ENCODE measurements around the gene ARHGAP27. TPM values are rescaled to one million over a fixed set of nuclear protein-coding genes. Genes with fewer than 3 reads are reported as not detected.

The ARHGAP27 gene
- total RNA-seq, 5 donors from 2014 or later (not counting 1 experiment from before 2014, with no cell fraction given) = 56.4 to 120 (median 113) TPM

- Mint-ChIP-seq H3K27ac (peak overlapping the region in 1 of 2 donors; percentile 11), H3K36me3 (no peaks in the 10 kb centered on the region), H3K27me3 (no peaks in the 10 kb centered on the region), H3K4me1 (peaks cover 23 to 28% (median 25%) of the 10 kb centered on the region in 3 donors), H3K9me3 (no peaks in the 10 kb centered on the region), H3K4me3 (peak overlapping the region; percentile 71 to 82 (median 80))
- POLR2A ChIA-PET = interaction anchor here in 1 of 2 donors (0.6 kb wide), 1 partner anchor 13 kb away, joined by 10 read pairs; no protein-coding TSS in a partner anchor
- peaks cover 0 to 3% of the 10 kb centered on the region in 2 donors for H3K36me3 ChIP-seq (ENCODE audit: control insufficient read depth in 2 of 2, extremely low read depth in 1 of 2, insufficient read depth in 1 of 2, low read length in 1 of 2)
- ATAC-seq (replicated peaks in 1 of 4) = peak in 3 of 4 experiments; percentile 5 to 14 (median 10)
- no peak overlapping the region for H3K27ac ChIP-seq (ENCODE audit: low read length)
- peak in 6 of 35 experiments; percentile 19 to 50 (median 32) for DNase-seq
- peak overlapping the region; percentile 63 to 79 for H3K4me3 ChIP-seq (ENCODE audit: control insufficient read depth in 1 of 2, extremely low read depth in 1 of 2, low read length in 1 of 2)
- H3K4me1 ChIP-seq (ENCODE audit: control insufficient read depth in 1 of 2, extremely low read depth in 1 of 2, insufficient read depth in 2 of 2, low read length in 2 of 2) = peaks cover 2 to 45% of the 10 kb centered on the region in 2 experiments
- 21% methylated on average over 33 of the region's 47 CpGs for WGBS (ENCODE audit: insufficient coverage)
- no peaks in the 10 kb centered on the region for H3K9me3 ChIP-seq
- H3K27me3 ChIP-seq (replicated peaks in 1 of 2; ENCODE audit: control insufficient read depth in 2 of 2, extremely low read depth in 1 of 2, insufficient read depth in 2 of 2, low read length in 1 of 2) = peaks cover 0 to 7% of the 10 kb centered on the region in 2 experiments
- CTCF ChIA-PET = no interaction called here
Observed at GRCh38 chr17:45430738-45431530, 1.7 kb downstream of the ARHGAP27 start.

DNA sequence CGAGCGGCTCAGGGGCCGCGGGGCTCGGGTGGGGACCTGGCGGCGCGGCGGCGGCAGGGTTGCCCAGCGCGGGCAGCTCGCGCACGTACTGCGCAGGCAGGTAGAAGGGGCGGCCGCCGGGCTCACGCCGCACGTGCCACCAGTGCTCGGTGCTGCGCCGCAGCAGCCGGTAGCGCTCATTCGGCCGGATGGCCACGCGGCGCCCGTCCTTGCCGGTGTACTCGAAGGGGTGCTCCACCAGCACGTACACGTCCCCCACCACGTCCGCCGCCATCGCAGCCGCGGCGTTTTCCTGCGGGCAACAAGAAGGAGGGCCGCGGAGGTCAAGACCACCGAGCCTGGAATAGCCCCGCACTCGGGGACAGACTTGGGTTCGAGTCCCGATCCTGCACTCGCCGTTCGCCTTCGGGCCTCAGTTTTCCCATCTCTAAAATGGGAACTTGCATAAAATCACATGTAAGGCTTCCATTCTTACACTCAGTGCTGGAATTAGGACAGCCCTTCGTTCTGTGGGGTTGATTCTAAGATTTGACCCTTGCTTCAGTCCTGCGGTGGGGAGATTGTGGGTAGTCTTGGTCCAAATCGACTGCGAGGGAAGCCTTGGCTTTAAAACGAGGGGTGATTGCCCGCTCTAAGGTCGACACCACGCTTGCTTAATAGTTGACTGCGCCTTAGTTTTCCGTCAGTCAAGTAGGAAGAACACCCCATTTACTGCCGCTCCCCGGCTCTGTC lies 2.5 kb downstream of the ARHGAP27 start:
- Mint-ChIP-seq H3K9me3 (no peaks in the 10 kb centered on the region), H3K27me3 (no peaks in the 10 kb centered on the region), H3K36me3 (no peaks in the 10 kb centered on the region), H3K4me1 (peaks cover 23 to 28% (median 25%) of the 10 kb centered on the region in 3 donors), H3K27ac (peak overlapping the region in 1 of 2 donors; percentile 11), H3K4me3 (peak overlapping the region; percentile 71 to 82 (median 80))
- DNase-seq (no peak), ATAC-seq (replicated peaks in 1 of 4) (no peak)
- Histone ChIP-seq H3K9me3 (no peaks in the 10 kb centered on the region), H3K4me1 (ENCODE audit: control insufficient read depth in 1 of 2, extremely low read depth in 1 of 2, insufficient read depth in 2 of 2, low read length in 2 of 2) (peaks cover 2 to 45% of the 10 kb centered on the region in 2 experiments), H3K27ac (ENCODE audit: low read length) (no peak overlapping the region), H3K36me3 (ENCODE audit: control insufficient read depth in 2 of 2, extremely low read depth in 1 of 2, insufficient read depth in 1 of 2, low read length in 1 of 2) (no peaks in the 10 kb centered on the region), H3K4me3 (ENCODE audit: control insufficient read depth in 1 of 2, extremely low read depth in 1 of 2, low read length in 1 of 2) (peak overlapping the region in 1 of 2 donors; percentile 63), H3K27me3 (replicated peaks in 1 of 2; ENCODE audit: control insufficient read depth in 2 of 2, extremely low read depth in 1 of 2, insufficient read depth in 2 of 2, low read length in 1 of 2) (peaks cover 0 to 7% of the 10 kb centered on the region in 2 experiments)
- ChIA-PET CTCF (no interaction called here), POLR2A (interaction anchor here in 1 of 2 donors (0.6 kb wide), 1 partner anchor 12 kb away, joined by 10 read pairs; no protein-coding TSS in a partner anchor)
- WGBS (ENCODE audit: insufficient coverage) = 94% methylated on average over 63 of the region's 68 CpGs

DNA sequence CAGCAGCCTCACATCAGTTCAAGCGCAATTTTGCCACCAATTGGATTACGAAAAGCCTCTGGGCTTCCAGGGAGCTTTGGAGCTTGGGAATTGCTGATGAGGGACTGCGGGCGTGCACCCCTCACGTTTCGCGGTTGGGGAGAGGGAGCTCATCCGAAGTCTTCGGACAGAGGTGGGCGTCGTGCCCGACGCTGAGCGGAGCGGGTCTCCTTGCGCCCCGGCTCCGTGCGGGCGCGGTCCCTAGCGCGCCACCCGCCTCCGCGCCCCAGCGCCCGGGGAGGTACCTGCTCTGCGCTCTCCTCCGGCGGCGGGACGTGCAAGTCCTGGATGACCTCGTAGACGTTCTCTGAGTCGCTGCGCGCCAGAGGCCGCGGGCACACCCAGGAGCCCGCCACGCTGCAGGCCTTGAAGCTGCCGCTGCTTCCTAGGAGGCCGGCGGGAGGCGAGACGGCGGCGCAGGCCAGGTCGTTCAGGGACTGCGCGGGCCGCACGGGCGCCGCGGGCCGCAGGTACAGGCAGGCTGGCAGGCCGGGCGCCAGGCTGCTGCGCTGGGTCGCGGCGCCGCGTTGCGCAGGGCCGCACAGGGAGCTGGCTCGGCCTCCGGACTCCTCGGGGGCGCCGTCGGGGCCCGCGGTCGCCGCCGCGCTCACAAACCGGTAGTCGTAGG lies 3.2 kb downstream of the ARHGAP27 start:
- no peaks in the 10 kb centered on the region for H3K36me3 Mint-ChIP-seq
- H3K9me3 Mint-ChIP-seq = no peaks in the 10 kb centered on the region
- Histone ChIP-seq H3K9me3 (no peaks in the 10 kb centered on the region), H3K27me3 (replicated peaks in 1 of 2; ENCODE audit: control insufficient read depth in 2 of 2, extremely low read depth in 1 of 2, insufficient read depth in 2 of 2, low read length in 1 of 2) (peaks cover 0 to 7% of the 10 kb centered on the region in 2 experiments), H3K4me1 (ENCODE audit: control insufficient read depth in 1 of 2, extremely low read depth in 1 of 2, insufficient read depth in 2 of 2, low read length in 2 of 2) (peaks cover 2 to 45% of the 10 kb centered on the region in 2 experiments), H3K36me3 (ENCODE audit: control insufficient read depth in 2 of 2, extremely low read depth in 1 of 2, insufficient read depth in 1 of 2, low read length in 1 of 2) (no peaks in the 10 kb centered on the region), H3K27ac (ENCODE audit: low read length) (no peak overlapping the region), H3K4me3 (ENCODE audit: control insufficient read depth in 1 of 2, extremely low read depth in 1 of 2, low read length in 1 of 2) (no peak overlapping the region)
- ATAC-seq (replicated peaks in 1 of 4) = no peak
- no peaks in the 10 kb centered on the region for H3K27me3 Mint-ChIP-seq
- peak overlapping the region in 2 of 3 donors; percentile 61 to 76 for H3K4me3 Mint-ChIP-seq
- no peak overlapping the region for H3K27ac Mint-ChIP-seq
- no peak for DNase-seq
- H3K4me1 Mint-ChIP-seq = peaks cover 23 to 28% (median 25%) of the 10 kb centered on the region in 3 donors
- 94% methylated on average over 80 of the region's 82 CpGs for WGBS (ENCODE audit: insufficient coverage)
- ChIA-PET CTCF (no interaction called here), POLR2A (no interaction called here)

DNA sequence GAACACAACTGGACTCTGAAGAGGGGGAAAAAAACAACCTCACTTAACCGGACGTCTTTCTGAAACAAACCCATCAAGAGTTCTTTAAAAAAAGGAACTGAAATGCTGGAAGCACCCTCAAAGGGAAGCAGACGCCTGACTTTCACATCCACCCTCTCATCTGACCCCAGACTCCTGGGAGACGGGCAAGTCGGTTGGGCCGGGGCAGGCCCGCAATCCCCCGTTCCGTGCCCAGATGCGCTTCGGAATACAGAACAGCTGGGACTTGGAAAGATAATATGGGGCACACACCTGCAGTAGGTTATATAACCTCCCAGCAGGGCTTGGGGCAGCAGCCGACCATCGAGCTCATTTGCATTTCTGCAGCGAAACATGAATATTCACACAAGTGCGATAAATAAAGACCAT lies 3.7 kb downstream of the ARHGAP27 start:
- H3K4me3 Mint-ChIP-seq = peak overlapping the region in 2 of 3 donors; percentile 61 to 76
- no peaks in the 10 kb centered on the region for H3K27me3 Mint-ChIP-seq
- Histone ChIP-seq H3K36me3 (ENCODE audit: control insufficient read depth in 2 of 2, extremely low read depth in 1 of 2, insufficient read depth in 1 of 2, low read length in 1 of 2) (no peaks in the 10 kb centered on the region), H3K4me3 (ENCODE audit: control insufficient read depth in 1 of 2, extremely low read depth in 1 of 2, low read length in 1 of 2) (no peak overlapping the region), H3K4me1 (ENCODE audit: control insufficient read depth in 1 of 2, extremely low read depth in 1 of 2, insufficient read depth in 2 of 2, low read length in 2 of 2) (peaks cover 2 to 45% of the 10 kb centered on the region in 2 experiments), H3K27ac (ENCODE audit: low read length) (no peak overlapping the region), H3K9me3 (no peaks in the 10 kb centered on the region), H3K27me3 (replicated peaks in 1 of 2; ENCODE audit: control insufficient read depth in 2 of 2, extremely low read depth in 1 of 2, insufficient read depth in 2 of 2, low read length in 1 of 2) (peaks cover 0 to 7% of the 10 kb centered on the region in 2 experiments)
- no peaks in the 10 kb centered on the region for H3K9me3 Mint-ChIP-seq
- no peak for DNase-seq
- no peaks in the 10 kb centered on the region for H3K36me3 Mint-ChIP-seq
- CTCF ChIA-PET = no interaction called here
- POLR2A ChIA-PET = no interaction called here
- WGBS (ENCODE audit: insufficient coverage) = 65% methylated on average over 11 of the region's 15 CpGs
- H3K27ac Mint-ChIP-seq = no peak overlapping the region
- peaks cover 23 to 28% (median 25%) of the 10 kb centered on the region in 3 donors for H3K4me1 Mint-ChIP-seq
- no peak for ATAC-seq (replicated peaks in 1 of 4)

- Mint-ChIP-seq H3K27me3 (no peaks in the 10 kb centered on the region), H3K4me3 (peak overlapping the region; percentile 51 to 76 (median 61)), H3K4me1 (peaks cover 23 to 26% (median 23%) of the 10 kb centered on the region in 3 donors), H3K27ac (peak overlapping the region; percentile 41 to 69), H3K9me3 (no peaks in the 10 kb centered on the region), H3K36me3 (no peaks in the 10 kb centered on the region)
- POLR2A ChIA-PET = no interaction called here
- CTCF ChIA-PET = interaction anchor here in 1 of 2 donors (0.6 kb wide), 1 partner anchor 151 kb away, joined by 3 read pairs; no protein-coding TSS in a partner anchor
- Histone ChIP-seq H3K36me3 (ENCODE audit: control insufficient read depth in 2 of 2, extremely low read depth in 1 of 2, insufficient read depth in 1 of 2, low read length in 1 of 2) (no peaks in the 10 kb centered on the region), H3K4me3 (ENCODE audit: control insufficient read depth in 1 of 2, extremely low read depth in 1 of 2, low read length in 1 of 2) (peak overlapping the region in 1 of 2 donors; percentile 3), H3K4me1 (ENCODE audit: control insufficient read depth in 1 of 2, extremely low read depth in 1 of 2, insufficient read depth in 2 of 2, low read length in 2 of 2) (peaks cover 2 to 43% of the 10 kb centered on the region in 2 experiments), H3K9me3 (no peaks in the 10 kb centered on the region), H3K27me3 (replicated peaks in 1 of 2; ENCODE audit: control insufficient read depth in 2 of 2, extremely low read depth in 1 of 2, insufficient read depth in 2 of 2, low read length in 1 of 2) (peaks cover 0 to 7% of the 10 kb centered on the region in 2 experiments), H3K27ac (ENCODE audit: low read length) (no peak overlapping the region)
- ATAC-seq (replicated peaks in 1 of 4) (peak; percentile 74 to 83 (median 78)), DNase-seq (peak; percentile 38 to 85 (median 69))
- WGBS (ENCODE audit: insufficient coverage) = 2% methylated on average over 26 of the region's 26 CpGs
Observed at GRCh38 chr17:45428050-45428617, 4.5 kb downstream of the ARHGAP27 start.
